Aorta (tissue), 5 donors: ENCODE measurements around the gene LRRTM3. TPM values are rescaled to one million over a fixed set of nuclear protein-coding genes. Genes with fewer than 3 reads are reported as not detected.

Experiments used
- ATAC-seq: fragments of 200-7000 bp; cut with Tn5 transposase; one replicate; pipeline ENCODE4 v1.9.1; 2022; ENCODE audit warnings: moderate library complexity; ENCODE audit not compliant: low FRiP score
- DNase-seq, 2 donors: peaks; one replicate each; pipeline ENCODE4 v3.0.0-alpha.2; 2020
- H3K27ac ChIP-seq, 2 donors: one replicate each; pipeline ENCODE4 v1.5.1; 2013; ENCODE audit warnings: low read length in 2 of 2, mild to moderate bottlenecking in 2 of 2, moderate library complexity in 2 of 2, control low read depth in 1 of 2, inconsistent platforms in 1 of 2, low read depth in 1 of 2
- H3K27me3 ChIP-seq, 2 donors: one replicate each; pipeline ENCODE4 v1.6.1; 2013; ENCODE audit warnings: control low read depth in 1 of 2, low read length in 1 of 2, mild to moderate bottlenecking in 1 of 2, moderate library complexity in 1 of 2; ENCODE audit not compliant: insufficient read depth in 2 of 2, control insufficient read depth in 1 of 2
- H3K36me3 ChIP-seq, 2 donors: one replicate each; pipeline ENCODE4 v1.6.1; 2013; ENCODE audit warnings: control low read depth in 1 of 2, low read length in 1 of 2, mild to moderate bottlenecking in 1 of 2; ENCODE audit not compliant: insufficient read depth in 2 of 2, control insufficient read depth in 1 of 2
- H3K4me1 ChIP-seq, 2 donors: one replicate each; pipeline ENCODE4 v1.6.1; 2013; ENCODE audit warnings: low read length in 2 of 2, control low read depth in 1 of 2, mild to moderate bottlenecking in 1 of 2, moderate library complexity in 1 of 2; ENCODE audit not compliant: insufficient read depth in 2 of 2, control insufficient read depth in 1 of 2
- H3K4me3 ChIP-seq, 2 donors: one replicate each; pipeline ENCODE4 v1.5.1; 2013; ENCODE audit warnings: low read length in 2 of 2, control low read depth in 1 of 2, mild to moderate bottlenecking in 1 of 2
- H3K9me3 ChIP-seq: one replicate; pipeline ENCODE4 v1.6.1; 2013; ENCODE audit warnings: mild to moderate bottlenecking, low read length; ENCODE audit not compliant: control insufficient read depth
- WGBS, 2 donors: extraction: QIAGEN DNeasy Blood & Tissue Kit; methylation state at CpG; one replicate each; pipeline ENCODE4 v1.1.7; 2013; 5-methylcytosine and 5-hydroxymethylcytosine counted together
- intact Hi-C, 2 donors: fragments of 100-400 bp; cut with DNase I; formaldehyde crosslinking; loops; one replicate each; pipeline versions ENCODE4 v1.14.2 to v1.15.0; 2022
- polyA plus RNA-seq, 2 donors: library from polyadenylated mRNA; stranded (reverse); fragments of 200-250 nt; gene quantifications; one replicate each; pipeline ENCODE4 v1.2.3, GENCODE V29; 2013
- total RNA-seq, 2 donors: library from RNA; stranded (reverse); fragmentation: NEBNext Ultra II Directional; extraction: Animal tissue kit (Norgen Biotek cat#: 25700); gene quantifications; one replicate each; pipeline ENCODE4 v1.2.1, GENCODE V29; 2021
- donor health status: healthy with polysubstance abuse.
- donor health status: Bipolar disorder and iron deficiency.
- donor health status: DM: no; HTN: no; CAD: no.
- donor health status: DM: no; HTN: no; CAD: no.
- donor health status: DM: yes; HTN: yes; CAD: no.

The LRRTM3 gene
- total and polyA plus RNA-seq, 4 donors = 0.06 to 0.93 TPM; not detected in 2

GRCh38 chr10:67075491-67075971 is 149.7 kb downstream of the LRRTM3 start:
- H3K27ac ChIP-seq = no peak overlapping the region
- no peaks in the 10 kb centered on the region for H3K36me3 ChIP-seq
- DNase-seq = no peak
- ATAC-seq = no peak
- intact Hi-C loops = no loop called here
- H3K27me3 ChIP-seq = no peaks in the 10 kb centered on the region
- WGBS, 2 donors = 17 to 24% methylated on average over 4 of the region's 4 CpGs
- H3K4me3 ChIP-seq = no peak overlapping the region
- H3K9me3 ChIP-seq = no peaks in the 10 kb centered on the region
- H3K4me1 ChIP-seq = peaks cover 0 to 4% of the 10 kb centered on the region in 2 donors

GRCh38 chr10:67076144-67076543 is 150.3 kb downstream of the LRRTM3 start:
- ATAC-seq (no peak), DNase-seq (no peak)
- H3K9me3 ChIP-seq = no peaks in the 10 kb centered on the region
- no peaks in the 10 kb centered on the region for H3K27me3 ChIP-seq
- peaks cover 0 to 4% of the 10 kb centered on the region in 2 donors for H3K4me1 ChIP-seq
- no peak overlapping the region for H3K27ac ChIP-seq
- intact Hi-C loops = no loop called here
- H3K4me3 ChIP-seq = no peak overlapping the region
- no peaks in the 10 kb centered on the region for H3K36me3 ChIP-seq

GRCh38 chr10:67077376-67077775 is 151.5 kb downstream of the LRRTM3 start:
- H3K4me1 ChIP-seq = peaks cover 0 to 4% of the 10 kb centered on the region in 2 donors
- 97 to 98% methylated on average over 1 of the region's 1 CpG for WGBS, 2 donors
- H3K27me3 ChIP-seq = no peaks in the 10 kb centered on the region
- no peak overlapping the region for H3K4me3 ChIP-seq
- ATAC-seq (no peak), DNase-seq (no peak)
- intact Hi-C loops = no loop called here
- no peaks in the 10 kb centered on the region for H3K9me3 ChIP-seq
- H3K27ac ChIP-seq = no peak overlapping the region
- no peaks in the 10 kb centered on the region for H3K36me3 ChIP-seq

DNA sequence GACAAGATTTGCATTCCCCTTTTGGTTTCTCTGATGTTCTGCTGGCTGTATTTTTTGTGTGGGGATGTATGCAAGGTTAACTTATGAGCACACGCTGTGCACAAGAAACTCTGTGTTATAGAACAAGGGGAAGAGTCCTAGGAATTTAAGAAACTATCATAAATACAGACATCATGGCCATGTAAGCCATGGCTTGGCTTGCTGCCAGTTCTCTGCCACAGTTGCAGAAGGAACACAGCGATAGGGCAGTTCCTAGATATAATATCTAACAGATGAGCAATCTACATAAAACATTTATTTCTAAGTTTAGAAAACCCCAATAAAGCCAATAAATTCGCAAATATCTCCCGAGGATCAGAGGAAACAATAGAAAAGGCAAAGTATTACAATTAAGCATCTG is 153.3 kb downstream of the LRRTM3 start:
- no peak for ATAC-seq
- intact Hi-C loops = no loop called here
- Histone ChIP-seq H3K36me3 (no peaks in the 10 kb centered on the region), H3K27ac (no peak overlapping the region), H3K27me3 (no peaks in the 10 kb centered on the region), H3K4me3 (no peak overlapping the region), H3K9me3 (no peaks in the 10 kb centered on the region), H3K4me1 (peaks cover 0 to 4% of the 10 kb centered on the region in 2 donors)
- DNase-seq = no peak
- WGBS, 2 donors = 50 to 55% methylated on average over 4 of the region's 4 CpGs

DNA sequence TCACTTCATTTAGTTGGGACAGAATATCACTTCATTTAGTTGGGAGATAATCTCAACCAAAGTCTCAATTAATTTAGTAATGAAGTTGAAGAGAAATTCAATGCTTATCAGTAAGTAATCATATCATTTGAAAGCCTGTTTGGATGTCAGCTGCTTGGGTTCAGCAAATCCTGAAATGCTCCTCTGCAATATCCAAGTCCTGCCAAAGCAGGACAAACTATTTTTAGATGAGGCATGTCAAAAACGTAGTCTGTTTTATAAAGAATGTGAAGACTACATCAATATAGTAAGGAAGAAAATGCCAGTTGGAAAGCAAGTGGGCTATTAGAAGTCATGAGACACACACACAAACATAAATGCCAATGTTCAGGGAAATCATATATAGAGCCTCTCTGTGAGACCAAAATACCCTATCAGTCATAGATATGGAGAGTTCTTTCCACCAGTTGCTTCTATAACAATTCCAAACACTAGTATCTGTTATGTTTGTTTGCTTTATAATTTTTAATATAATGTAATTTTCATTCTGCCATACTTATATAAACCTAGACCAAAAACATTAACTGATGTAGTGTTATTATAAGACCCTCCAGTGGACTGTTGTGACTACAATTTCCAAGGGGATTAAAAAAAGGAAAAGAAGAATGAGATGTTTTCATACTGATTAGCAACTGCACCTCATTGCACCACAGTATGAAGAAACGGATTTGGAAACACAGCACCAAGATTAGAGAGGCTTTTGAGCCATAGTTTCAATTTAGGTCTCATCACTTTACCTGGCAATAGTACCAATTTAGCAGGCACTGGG is 160.7 kb downstream of the LRRTM3 start:
- no peak overlapping the region for H3K27ac ChIP-seq
- no peak for ATAC-seq

DNA sequence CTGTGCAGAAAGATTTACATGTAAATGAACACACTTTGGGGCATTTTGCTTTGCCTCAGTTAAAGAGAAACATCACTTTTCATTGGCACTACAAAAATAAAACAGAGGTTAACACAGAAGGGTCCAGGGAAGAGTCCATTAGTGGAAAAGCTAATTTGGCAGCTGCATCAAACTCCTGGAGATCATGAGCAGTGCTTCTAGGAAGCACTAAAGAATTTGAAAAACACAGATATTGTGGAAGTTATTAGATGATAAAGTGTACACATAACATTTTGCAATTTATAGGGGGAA is 161.2 kb downstream of the LRRTM3 start:
- H3K4me3 ChIP-seq = no peak overlapping the region
- no peak for DNase-seq
- no peaks in the 10 kb centered on the region for H3K4me1 ChIP-seq
- H3K9me3 ChIP-seq = no peaks in the 10 kb centered on the region
- ATAC-seq = no peak
- H3K36me3 ChIP-seq = no peaks in the 10 kb centered on the region
- no peaks in the 10 kb centered on the region for H3K27me3 ChIP-seq
- no peak overlapping the region for H3K27ac ChIP-seq
- intact Hi-C loops = no loop called here

More for the DNA sequence above, 160.7 kb downstream of the LRRTM3 start:
- Histone ChIP-seq H3K9me3 (no peaks in the 10 kb centered on the region), H3K4me1 (no peaks in the 10 kb centered on the region), H3K4me3 (no peak overlapping the region), H3K36me3 (no peaks in the 10 kb centered on the region), H3K27me3 (no peaks in the 10 kb centered on the region)
- 2 to 5% methylated on average over 2 of the region's 2 CpGs for WGBS, 2 donors
- no peak for DNase-seq
- intact Hi-C loops = no loop called here

DNA sequence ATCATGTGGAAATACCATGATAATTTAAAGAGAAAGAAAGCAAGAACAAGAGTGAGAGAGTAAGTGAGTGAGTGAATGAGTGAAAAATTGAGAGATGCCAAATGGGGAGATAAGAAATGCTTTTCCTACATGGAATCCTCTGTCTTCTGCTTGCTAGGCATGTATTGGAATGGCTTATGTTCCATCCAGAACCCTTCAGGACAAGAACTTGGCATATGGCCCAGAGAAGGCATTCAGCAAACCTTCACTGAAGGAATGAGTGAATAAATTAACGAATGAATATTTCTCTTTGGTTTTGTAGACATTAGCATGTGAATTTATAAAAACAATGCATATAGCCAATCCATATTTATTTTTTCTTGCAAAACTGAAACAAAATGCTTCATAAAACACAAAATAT is 162.2 kb downstream of the LRRTM3 start:
- ATAC-seq (no peak), DNase-seq (no peak)
- H3K4me3 ChIP-seq = no peak overlapping the region
- intact Hi-C loops = no loop called here
- H3K36me3 ChIP-seq = no peaks in the 10 kb centered on the region
- H3K9me3 ChIP-seq = no peaks in the 10 kb centered on the region
- H3K4me1 ChIP-seq = no peaks in the 10 kb centered on the region
- no peaks in the 10 kb centered on the region for H3K27me3 ChIP-seq
- WGBS, 2 donors = 45 to 52% methylated on average over 1 of the region's 1 CpG
- H3K27ac ChIP-seq = no peak overlapping the region

DNA sequence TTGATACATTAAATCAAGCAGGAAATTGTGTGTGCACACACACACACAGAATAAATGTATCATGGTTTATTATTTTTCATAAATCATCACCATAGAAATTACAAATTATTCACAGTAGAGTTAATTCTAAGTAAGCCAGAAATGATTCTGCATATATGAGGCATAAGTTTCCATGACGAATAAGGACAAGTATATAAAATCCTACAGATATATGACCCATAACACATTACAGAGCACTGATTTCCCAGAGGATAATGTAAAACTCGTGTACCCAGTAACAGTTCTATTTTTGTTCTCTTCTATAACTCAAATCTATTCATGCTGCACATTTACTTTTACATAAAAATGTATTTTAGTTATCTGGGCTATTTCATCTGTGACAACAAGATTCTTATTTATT is 169.7 kb downstream of the LRRTM3 start:
- no peak overlapping the region for H3K27ac ChIP-seq
- intact Hi-C loops = no loop called here
- 43 to 54% methylated on average over 2 of the region's 2 CpGs for WGBS, 2 donors
- no peak overlapping the region for H3K4me3 ChIP-seq
- no peak for DNase-seq
- ATAC-seq = no peak
- H3K27me3 ChIP-seq = no peaks in the 10 kb centered on the region
- H3K9me3 ChIP-seq = no peaks in the 10 kb centered on the region
- no peaks in the 10 kb centered on the region for H3K36me3 ChIP-seq
- no peaks in the 10 kb centered on the region for H3K4me1 ChIP-seq

DNA sequence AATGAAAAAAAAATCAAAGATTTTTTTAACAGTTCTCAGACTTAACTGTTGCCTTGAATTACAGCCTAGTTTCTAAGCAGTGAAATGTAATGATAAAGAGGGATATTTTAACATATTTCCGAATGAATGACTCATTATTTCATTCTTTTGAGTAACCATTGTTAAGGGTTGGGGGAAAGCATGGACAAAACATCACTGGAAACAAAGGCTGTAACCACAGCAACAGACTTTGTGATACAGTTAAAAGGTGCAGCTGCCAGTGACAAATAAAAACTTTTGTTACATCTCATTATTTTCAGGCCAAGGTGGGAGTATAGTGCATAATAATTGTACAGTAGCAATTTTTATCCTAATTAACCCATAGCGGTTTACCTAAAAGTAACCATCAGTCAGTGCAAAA is 172.6 kb downstream of the LRRTM3 start:
- Histone ChIP-seq H3K9me3 (no peaks in the 10 kb centered on the region), H3K36me3 (no peaks in the 10 kb centered on the region), H3K27me3 (no peaks in the 10 kb centered on the region), H3K4me1 (no peaks in the 10 kb centered on the region), H3K27ac (no peak overlapping the region), H3K4me3 (no peak overlapping the region)
- no peak for DNase-seq
- 4 to 18% methylated on average over 2 of the region's 2 CpGs for WGBS, 2 donors
- no peak for ATAC-seq
- intact Hi-C loops = no loop called here
